ENCODE results near the gene TRIM28.
A peak's percentile ranks its signal among the peaks of the same experiment; 100 is the strongest.
"Not testable (repeated sequence)": the region's sequence is repeated elsewhere in the genome, so short reads cannot be mapped to it uniquely, and the experiment has no call there.

TRIM28 gene

DNA sequence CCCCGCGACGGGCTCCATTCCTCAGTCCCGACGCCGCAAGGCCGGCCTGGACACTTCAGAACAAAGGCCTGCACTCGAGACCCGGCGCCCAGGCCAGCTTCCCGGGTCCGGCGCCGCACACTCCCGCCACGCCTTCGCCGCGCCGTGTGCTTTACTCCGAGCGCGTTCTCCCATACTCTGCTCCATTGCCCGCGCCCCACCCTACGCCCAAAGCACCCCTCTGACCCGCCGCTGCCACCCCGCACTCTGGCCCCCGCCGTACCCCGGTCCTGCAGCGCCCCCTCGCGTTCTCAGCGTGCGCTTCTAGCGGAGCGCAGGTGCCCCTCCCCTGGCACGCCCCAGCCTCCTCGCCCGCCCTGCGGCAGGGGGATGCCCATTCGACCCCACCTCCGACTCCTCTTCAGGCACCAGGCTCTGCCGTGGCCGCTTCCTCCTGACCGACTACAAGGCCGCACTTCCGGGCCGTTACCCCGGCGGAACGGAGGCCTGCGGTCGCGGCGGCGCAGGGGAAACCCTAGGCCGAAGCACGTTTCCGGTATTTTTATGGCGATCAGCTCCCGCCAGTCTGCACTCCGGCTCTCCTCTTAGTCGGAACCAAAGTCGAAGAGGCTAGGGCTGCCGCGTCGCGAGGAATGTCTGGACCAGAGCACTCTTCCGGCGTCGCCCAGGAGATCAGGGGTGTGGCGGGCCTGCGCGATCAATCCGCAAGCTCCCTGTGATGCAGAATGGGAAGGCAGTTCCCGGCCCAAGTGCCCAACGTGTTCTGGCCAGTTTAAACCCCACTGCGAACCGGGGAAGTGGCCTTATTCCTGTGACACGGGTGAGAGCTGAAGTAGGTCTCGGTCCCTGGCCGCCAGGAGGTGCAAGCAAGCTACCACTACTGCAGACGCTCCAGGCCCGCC lies 24.3 kb upstream of the TRIM28 start, which contains the start of gene ZBTB45:
Gene ZBTB45 (minus strand): TSS at position 456 of the 902 bp plus-strand sequence. CDS start 2,137 bp downstream, outside the sequence.
- peak; percentile 93 to 97 for DNase-seq

DNA sequence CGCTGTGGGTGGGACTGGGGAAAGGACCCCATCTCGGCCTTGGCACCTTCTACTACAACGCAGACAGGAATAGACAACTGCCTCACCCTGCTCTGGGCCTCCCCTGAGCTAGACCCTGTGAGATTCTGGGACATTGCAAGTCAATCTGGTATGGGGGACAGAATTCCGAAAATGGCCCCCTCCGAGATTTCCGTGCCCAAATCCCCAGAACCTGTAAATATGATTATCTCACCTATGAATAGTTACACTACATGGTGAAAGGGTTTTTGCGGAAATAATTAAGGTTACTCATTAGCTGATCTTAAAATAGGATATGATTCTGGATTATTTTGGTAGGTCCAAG lies 23.6 kb upstream of the TRIM28 start:
- no peak for DNase-seq

DNA sequence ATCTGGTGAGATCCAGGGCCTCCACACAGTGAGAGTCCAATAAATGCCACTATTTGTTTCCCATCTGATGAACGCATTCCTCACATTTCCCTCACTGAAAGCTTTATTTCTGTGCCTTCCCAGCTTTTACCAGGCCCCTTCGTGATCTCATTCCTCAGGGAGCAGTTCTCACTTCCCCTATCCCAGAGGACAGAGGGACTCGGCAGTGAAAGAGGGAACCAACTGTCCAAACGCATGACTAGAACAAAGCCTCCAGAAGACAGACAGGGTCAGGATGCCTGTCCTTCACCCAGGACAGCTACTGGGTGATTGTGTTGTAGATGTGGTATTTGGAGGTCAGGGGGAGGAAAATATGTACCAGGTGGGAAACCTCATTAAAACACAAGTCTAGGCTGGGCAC lies 22.2 kb upstream of the TRIM28 start:
- no peak for DNase-seq

DNA sequence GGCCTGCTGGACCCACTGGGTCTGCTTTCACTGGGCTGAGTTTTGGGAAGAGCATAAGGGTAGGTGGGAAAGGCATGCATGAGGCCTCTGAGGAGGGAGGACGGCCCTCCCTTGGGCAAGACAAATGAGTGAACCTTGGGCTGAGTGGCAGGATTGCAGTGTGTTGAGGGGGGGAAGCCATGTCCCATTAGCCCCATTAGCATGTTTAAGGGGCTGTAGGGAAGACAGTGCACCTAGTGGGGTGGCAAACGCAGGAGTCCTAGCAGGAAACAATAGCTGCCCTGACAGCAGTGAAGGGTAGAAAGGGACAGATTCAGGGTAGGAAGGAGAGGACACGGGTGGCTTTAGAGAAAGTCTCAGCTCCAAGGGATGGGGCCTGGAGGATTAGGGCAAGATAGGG lies 21.2 kb upstream of the TRIM28 start:
- no peak for DNase-seq

DNA sequence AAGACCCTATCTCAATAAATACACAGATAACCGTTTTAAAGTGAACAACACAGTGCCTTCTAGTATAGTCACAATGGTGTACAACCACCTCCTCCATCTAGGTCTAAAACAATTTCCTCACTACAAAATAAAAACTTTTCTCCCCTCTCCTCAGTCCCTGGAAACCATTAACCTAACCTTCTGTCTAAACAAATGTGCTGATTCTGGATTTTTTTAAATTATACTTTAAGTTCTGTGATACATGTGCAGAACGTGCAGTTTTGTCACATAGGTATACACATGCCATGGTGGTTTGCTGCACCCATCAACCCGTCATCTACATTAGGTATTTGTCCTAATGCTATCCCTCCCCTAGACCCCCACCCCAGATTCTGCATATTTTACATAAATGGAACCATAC lies 14.5 kb upstream of the TRIM28 start:
- no peak for DNase-seq

DNA sequence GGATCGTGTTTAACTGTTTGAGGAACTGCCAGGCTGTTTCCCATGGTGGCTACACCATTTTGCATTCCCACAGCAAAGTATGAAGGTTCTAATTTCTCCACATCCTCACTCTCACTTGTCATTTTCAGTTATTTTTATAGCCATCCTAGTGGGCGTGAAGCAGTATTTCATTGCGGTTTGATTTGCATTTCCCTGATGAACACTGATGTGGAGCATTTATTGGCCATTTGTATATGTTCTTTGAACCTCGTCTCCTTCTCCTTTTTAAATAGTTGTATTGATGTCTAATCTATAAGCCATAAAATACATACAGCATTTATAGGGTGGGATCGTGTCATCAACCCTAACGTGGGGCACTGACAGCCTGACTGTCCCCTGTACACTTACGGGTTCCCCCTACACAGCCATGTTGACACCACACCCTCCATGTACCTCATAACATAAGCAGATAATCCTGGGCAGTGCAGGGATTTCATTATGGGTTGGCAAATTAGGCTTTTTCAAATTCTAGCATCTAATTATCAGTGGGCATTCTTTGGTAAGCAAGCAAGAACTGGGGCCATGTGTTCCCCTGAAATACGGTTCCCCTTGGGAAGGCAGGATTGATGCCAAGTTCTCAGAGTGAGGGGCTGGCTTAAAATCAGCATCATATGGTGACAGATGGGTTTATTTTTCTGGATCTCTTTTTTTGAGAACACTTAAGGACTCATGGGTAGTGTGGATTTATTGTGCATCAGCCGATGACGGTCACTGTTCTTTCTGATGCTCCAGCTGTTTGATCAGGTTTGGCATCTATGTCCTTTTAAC lies 12.6 kb upstream of the TRIM28 start:
- no peak for DNase-seq

DNA sequence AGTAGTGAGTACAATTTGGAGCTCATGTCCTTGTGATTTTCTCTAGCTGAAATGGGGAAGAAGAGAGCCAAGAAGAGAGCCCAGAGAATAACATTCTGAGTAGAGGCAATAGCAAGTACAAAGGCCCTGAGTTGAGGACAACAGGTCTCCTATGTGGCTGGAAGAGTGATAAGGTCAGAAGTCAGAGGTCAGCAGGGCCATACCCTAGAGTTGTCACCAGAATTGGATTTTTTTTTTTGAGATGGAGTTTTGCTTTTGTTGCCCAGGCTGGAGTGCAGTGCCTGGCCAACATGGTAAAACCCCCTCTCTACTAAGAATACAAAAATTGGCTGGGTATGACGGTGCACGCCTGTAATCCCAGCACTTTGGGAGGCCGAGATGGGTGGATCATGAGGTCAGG lies 8.0 kb upstream of the TRIM28 start:
- no peak for DNase-seq

DNA sequence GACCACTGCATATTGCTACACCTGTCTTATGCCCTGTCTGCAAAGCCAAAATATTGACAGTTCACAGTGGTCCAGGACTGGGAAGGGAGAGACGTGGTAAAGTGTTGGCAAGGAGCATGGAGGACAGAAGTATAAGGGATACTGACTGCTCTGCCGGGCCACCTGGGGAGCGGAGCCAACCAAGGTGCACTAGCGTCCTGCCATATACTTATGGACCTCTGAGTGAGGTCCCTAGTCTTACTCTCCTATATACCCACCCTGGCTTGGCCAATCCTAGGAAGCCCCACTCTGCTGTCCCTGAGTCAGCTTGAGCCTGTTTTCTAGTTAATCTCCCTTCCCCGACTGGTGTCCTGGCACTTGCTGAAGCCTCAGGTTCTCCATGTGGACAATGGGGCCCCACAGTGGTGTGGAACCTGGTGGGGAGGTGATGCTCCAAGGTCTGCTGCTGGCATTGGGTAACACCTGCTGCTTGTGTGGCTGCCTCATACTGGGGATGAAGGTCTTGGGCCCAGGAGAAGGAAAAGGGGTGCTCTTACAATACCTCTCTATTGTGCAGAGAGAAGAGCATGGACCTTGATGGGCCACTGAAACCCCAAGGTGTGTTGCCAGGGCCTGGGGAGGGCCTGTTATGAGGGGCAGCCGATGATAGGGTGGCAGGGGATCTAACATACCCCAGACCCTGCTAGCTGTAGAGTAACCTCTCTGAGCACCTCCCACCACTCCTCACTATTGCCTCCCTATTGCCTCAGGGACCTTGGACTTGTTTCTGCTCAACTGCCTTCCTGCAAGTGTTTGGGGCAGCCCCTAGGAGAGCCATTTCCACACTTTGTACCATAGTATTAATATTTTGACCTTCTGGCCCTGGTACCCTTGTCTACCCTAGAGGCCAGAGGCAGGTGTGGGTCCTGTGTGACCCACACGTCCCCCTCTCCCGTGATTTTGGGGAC lies 6.7 kb upstream of the TRIM28 start:
- DNase-seq: no peak

DNA sequence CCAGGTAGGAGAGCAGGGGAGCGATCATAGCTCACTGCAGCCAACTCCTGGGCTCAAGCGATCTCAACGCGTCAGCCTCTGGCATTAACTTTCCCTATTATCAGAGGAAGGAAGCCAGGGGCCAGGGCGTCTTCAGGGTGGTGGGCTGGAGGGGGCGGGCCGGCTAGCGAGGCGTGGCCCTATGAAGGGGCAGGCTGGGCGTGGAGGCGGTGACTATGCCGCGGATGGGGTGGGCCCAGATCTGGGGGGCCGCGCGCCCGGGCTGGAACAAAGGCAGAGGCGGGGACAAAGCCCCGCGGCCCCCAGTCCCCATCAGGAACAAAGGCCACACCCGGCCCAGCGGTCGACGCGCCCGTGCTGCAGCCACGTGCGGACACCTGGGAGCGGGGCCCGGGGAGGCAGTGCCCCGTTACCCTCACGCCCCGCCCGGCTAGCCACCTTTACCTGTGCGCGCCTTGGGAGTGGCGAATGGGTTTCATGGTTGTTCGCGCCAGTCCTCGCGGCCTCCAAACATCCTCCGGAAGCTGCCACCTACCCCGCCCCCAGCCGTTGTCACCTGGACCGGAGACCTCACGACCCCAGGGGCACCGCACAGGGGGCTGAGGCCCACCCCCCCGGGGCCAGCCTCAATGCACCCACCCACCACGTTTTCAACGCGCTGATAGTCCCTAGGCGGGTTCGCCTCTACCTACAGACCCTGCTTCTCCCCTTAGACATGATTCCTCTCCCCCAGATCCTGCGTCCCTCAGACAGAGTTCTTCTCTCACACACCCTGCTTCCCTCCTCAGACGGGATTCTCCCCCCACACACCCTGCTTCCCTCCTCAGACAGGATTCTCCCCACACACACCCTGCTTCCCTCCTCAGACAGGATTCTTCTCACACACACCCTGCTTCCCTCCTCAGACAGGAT lies 5.4 kb upstream of the TRIM28 start:
- no peak for DNase-seq

DNA sequence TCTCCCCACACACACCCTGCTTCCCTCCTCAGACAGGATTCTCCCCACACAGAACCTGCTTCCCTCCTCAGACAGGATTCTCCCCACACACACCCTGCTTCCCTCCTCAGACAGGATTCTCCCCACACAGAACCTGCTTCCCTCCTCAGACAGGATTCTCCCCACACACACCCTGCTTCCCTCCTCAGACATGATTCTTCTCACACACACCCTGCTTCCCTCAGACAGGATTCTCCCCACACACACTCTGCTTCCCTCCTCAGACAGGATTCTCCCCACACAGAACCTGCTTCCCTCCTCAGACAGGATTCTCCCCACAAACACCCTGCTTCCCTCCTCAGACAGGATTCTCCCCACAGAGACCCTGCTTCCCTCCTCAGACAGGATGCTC lies 4.7 kb upstream of the TRIM28 start:
- DNase-seq: not testable (repeated sequence)

DNA sequence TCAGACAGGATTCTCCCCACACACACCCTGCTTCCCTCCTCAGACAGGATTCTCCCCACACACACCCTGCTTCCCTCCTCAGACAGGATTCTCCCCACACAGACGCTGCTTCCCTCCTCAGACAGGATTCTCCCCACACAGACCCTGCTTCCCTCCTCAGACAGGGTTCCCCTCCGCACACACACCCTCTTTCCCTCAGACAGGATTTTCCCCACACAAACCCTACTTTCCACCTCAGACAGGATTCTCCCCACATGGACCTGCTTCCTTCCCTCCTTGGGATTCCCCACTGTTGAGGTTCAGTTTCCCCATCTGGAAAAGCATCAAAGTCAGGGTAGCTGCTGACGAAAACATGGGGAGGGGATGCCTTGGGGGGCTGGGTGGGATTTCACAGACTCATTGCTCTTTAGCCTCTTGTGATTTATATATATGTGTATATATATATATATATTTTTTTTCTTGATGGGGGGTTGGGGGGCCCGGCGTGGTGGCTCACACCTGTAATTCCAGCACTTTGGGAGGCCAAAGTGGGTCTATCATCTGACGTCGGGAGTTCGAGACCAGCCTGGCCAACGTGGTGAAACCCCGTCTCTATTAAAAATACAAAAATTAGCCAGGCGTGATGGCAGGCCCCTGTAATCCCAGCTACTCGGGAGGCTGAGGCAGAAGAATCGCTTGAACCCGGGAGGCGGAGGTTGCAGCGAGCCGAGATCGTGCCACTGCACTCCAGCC lies 1.1 kb upstream of the TRIM28 start:
- not testable (repeated sequence) for DNase-seq

DNA sequence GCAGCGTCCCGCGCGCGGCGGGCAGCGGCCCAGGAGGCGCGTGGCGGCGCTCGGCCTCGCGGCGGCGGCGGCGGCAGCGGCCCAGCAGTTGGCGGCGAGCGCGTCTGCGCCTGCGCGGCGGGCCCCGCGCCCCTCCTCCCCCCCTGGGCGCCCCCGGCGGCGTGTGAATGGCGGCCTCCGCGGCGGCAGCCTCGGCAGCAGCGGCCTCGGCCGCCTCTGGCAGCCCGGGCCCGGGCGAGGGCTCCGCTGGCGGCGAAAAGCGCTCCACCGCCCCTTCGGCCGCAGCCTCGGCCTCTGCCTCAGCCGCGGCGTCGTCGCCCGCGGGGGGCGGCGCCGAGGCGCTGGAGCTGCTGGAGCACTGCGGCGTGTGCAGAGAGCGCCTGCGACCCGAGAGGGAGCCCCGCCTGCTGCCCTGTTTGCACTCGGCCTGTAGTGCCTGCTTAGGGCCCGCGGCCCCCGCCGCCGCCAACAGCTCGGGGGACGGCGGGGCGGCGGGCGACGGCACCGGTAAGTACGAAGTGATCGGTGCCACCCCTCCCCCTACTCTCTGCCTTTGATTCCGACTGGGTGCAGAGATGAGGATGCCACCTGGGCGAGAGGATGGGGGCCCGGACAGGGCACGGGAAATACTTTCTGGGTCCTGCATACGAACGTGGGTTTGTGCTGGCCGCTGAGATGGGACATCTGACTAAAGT lies 874 bp downstream of the TRIM28 start:
- no peak for DNase-seq

DNA sequence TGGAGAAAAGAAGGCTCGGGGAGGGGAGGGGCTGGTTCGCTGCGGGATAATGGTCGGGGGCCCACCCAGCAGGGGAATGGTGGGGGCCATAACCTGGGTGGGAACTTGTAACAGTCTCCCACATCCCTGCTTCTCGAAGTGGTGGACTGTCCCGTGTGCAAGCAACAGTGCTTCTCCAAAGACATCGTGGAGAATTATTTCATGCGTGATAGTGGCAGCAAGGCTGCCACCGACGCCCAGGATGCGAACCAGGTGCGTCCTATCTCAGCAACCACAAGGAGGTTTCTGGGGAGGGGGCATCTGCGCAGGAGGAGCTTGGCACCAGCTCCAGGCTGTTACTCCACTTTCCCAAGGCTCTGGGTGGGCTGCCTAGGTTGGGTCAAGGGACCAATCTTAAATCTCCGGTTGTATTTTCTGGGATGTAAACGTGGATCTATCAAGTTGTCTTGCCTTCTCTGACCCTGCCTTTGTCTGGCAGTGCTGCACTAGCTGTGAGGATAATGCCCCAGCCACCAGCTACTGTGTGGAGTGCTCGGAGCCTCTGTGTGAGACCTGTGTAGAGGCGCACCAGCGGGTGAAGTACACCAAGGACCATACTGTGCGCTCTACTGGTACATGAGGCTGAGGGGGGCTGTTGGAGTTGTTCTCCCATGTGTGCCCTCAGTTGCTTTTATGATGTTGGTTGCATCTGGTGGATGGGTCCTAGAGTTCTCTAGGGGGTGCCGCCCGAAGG lies 1.6 kb downstream of the TRIM28 start:
- no peak for DNase-seq

DNA sequence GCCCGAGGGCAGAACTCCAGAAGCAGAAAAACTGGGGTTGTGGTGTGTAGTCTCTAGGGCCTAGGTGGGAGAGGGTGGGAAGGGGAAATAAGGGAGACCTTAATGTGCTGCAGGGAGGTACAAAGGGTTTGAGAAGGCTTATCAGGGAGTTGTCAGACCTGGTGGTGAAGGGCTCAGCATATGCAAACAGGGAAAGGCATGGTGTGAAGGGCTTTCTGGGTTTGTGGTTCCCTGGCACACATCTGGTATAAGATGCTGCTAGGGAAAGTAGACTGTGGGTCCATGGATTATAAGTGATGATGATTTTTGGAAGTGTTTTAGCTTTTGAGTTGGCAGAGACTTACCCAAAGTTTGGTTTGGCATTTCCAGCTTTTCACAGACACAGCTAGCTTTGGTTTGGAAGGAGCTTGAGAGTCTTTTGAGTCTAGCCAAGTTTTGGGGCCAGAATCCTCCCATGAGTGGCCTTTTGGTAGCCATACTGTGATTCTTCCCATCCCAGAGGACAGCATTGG lies 2.2 kb downstream of the TRIM28 start:
- no peak for DNase-seq

DNA sequence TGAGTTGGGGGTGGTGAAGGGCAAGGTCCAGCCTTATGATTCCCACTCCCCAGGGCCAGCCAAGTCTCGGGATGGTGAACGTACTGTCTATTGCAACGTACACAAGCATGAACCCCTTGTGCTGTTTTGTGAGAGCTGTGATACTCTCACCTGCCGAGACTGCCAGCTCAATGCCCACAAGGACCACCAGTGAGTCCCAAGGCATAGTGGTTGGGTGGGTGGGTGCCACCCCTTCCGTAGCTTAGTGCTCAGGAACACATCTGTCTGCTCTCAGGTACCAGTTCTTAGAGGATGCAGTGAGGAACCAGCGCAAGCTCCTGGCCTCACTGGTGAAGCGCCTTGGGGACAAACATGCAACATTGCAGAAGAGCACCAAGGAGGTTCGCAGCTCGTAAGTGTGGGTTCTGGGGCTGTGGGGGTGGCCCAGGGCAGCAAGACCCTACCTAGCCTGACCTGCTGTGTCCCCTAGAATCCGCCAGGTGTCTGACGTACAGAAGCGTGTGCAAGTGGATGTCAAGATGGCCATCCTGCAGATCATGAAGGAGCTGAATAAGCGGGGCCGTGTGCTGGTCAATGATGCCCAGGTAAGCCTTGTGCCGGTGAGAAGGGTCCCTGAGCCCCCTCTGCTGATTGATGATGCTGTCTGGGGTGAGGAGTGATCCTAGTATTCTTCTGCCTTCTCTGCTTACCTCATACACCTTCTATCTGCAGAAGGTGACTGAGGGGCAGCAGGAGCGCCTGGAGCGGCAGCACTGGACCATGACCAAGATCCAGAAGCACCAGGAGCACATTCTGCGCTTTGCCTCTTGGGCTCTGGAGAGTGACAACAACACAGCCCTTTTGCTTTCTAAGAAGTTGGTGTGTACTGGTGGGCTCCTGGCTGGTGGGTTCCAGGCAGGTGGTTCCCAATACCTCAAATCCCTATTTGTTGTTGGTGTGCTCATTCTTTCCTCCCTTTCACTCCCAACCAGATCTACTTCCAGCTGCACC lies 3.8 kb downstream of the TRIM28 start:
- DNase-seq: no peak

DNA sequence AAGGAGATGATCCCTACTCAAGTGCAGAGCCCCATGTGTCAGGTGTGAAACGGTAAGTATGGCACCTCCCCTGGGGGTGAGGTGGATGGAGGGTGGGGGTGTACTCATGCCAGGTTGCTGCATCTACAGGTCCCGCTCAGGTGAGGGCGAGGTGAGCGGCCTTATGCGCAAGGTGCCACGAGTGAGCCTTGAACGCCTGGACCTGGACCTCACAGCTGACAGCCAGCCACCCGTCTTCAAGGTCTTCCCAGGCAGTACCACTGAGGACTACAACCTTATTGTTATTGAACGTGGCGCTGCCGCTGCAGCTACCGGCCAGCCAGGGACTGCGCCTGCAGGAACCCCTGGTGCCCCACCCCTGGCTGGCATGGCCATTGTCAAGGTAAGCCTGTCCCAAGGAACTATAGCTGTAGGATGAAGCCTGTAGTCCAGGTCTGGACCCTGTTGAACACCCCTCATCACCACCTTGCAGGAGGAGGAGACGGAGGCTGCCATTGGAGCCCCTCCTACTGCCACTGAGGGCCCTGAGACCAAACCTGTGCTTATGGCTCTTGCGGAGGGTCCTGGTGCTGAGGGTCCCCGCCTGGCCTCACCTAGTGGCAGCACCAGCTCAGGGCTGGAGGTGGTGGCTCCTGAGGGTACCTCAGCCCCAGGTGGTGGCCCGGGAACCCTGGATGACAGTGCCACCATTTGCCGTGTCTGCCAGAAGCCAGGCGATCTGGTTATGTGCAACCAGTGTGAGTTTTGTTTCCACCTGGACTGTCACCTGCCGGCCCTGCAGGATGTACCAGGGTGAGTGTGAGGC lies 5.2 kb downstream of the TRIM28 start:
- no peak for DNase-seq

DNA sequence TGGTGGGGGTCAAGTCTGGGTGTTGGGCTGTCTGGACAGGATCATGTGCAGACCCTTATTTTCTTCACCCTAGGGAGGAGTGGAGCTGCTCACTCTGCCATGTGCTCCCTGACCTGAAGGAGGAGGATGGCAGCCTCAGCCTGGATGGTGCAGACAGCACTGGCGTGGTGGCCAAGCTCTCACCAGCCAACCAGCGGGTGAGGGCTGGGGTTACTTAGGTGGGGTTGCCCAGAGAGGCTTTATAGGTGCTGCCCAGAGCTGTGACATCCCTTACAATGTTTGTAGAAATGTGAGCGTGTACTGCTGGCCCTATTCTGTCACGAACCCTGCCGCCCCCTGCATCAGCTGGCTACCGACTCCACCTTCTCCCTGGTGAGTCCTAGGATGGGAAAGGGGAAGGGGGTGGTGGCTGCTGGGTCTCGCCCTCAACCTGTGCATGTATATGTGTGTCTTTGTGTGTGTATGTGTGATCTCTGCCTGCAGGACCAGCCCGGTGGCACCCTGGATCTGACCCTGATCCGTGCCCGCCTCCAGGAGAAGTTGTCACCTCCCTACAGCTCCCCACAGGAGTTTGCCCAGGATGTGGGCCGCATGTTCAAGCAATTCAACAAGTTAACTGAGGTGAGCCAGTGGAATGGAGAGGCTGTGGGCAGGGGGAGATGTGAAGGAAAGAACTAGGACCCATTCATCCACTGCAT lies 5.9 kb downstream of the TRIM28 start:
- DNase-seq: no peak
